GM18499 (cell line): Measurements from ENCODE around the gene SHOC2.
A peak's percentile ranks its signal among the peaks of the same experiment; 100 is the strongest.

Source experiments
- ATAC-seq: cut with Tn5 transposase; IDR thresholded peaks from one replicate; pipeline ENCODE4 v1.9.1; 2021; ENCODE audit warnings: moderate number of reproducible peaks; ENCODE audit not compliant: insufficient read depth, unreplicated experiment

Gene SHOC2

GRCh38 chr10:110919349-110919931, at the start of gene SHOC2:
SHOC2 (plus strand) TSS chr10:110919604; CDS start chr10:110964359, 44,755 bp downstream.
- no peak for ATAC-seq

DNA sequence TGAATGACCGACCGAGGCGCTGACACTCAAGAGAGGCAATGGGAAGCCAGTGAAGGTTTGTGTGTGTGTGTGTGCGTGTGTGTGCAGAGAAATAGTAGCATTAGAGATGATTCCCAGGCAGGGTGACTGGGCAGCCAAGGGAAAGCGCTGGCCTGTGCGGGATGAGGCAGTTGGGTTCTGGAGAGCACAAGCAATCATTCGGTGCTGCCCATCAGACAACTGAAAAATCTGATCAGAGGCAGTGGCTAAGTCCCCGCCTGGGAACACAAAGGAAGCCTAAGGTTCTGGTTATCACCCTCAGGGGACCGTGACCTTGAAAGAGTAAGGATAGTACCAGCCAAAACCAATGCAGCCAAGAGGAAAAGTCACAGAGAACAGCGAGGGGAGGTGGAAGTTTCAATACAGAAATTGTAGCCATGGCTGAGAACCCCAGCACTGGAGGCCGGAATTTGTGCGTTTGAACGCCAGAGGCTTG, 48.5 kb upstream of the SHOC2 start:
- ATAC-seq: no peak

GRCh38 chr10:110871298-110872084, 47.9 kb upstream of the SHOC2 start, which contains the start of gene PDCD4:
PDCD4 (plus strand) TSS chr10:110871928; CDS start chr10:110876028, 4,100 bp downstream.
- peak; percentile 48 for ATAC-seq

DNA sequence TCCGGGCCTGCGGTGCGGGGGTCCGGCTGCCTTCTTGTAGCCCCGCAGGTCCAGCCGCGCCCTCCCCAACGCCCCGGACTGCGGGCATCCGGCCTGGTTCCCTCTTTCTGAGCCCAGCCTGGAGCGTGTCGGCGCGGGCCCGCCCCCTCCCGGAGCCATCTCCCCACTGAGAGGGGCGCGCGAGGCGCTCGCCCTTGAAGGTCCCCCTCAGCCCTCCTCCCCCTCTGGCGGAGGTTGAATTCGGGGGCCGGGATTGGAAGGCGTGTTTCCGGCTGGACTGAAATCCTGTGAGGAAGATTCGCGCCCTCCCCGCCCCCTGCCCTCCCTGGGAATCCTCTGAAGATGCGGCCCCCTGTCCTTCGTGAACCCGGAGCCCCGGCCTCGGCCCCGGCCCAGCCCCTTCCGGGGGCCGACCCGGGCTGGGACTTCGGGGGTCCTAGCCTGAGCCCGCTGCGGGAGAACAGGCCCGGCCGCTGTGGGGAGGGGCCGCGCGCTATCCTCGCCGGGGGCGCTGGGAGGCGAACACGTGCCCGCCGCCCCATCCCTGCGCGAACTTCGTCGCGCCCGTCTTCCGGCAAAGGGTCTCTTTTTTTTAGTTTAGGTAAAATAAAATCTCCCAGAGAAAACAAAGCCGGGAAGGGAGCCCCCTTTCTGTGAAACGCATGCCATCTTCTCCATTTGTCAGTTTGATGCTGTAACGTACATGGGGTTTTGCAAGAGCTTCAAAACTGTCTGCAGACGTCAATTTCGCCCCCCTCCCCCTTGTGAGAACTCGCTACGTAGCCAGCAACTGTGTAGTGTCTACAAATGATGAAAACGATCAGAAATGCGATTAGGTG, 47.0 kb upstream of the SHOC2 start:
- peak; percentile 6 for ATAC-seq

DNA sequence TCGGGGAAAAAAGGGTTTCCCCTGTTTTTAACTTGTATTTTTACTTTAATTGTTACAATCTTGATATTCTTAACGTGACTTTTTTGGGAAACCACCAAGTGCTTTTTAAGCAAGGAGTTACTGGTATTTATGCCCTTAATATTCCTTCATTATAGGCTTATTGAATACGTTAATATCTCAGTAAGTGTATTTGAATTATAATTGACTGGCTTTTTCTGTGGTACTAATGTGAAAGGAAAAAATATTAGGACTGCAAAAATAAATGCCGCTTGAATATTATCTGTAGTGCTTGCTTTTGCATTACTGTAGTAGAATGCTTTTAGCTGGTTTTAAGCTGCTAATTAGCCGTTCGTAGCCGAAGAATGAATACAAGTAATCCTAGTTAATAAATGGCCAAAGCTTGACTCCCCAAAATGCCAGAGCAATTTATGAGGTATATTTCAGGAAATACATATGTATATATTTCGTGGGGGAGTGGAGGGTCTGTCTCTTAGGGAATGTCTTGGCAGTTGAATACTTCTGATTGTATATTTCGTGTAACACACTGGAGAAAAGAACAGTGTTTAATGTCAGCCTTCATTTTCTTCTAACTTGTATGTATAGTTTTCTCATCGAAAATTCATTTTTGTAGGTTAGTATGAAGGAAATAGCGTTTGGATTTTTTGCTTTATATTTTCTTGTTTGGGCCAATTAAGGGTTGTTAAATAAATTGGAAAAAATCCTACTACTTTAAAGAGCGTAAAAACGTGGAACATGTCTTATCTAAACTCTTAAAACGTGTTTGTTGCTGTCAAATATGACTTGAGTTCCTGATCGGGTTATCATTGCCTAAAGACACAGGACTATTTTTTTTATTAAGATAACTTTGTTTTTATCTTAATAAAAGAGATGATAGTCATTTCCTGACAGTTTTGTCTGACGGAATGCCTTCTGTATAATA, 46.1 kb upstream of the SHOC2 start:
- ATAC-seq: no peak

- no peak for ATAC-seq
These were observed 45.5 kb upstream of the SHOC2 start for GRCh38 chr10:110873951-110874350.

GRCh38 chr10:110876000-110876399, 43.4 kb upstream of the SHOC2 start:
- no peak for ATAC-seq

DNA sequence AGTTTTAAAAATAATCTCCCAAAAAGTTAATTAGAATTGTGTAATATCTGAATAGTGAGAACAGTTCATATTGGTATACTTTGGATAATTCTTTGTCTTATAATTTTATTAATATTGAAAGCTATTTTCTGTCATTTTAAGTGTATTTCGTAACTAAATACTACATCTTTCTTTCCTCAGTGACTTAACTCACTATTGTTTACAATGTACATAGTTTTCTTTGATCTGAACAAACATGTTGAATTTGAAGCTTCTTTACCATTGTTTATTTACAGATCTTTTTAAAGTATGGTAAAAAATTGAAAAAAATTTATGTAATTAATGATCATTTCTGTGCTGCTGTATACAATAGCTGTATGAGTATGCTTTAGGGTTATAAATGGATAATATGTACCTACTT, 42.6 kb upstream of the SHOC2 start:
- ATAC-seq: no peak

- ATAC-seq: no peak
These were observed 39.4 kb upstream of the SHOC2 start for GRCh38 chr10:110880012-110880411.

GRCh38 chr10:110881247-110881646, 38.2 kb upstream of the SHOC2 start:
- ATAC-seq: no peak

DNA sequence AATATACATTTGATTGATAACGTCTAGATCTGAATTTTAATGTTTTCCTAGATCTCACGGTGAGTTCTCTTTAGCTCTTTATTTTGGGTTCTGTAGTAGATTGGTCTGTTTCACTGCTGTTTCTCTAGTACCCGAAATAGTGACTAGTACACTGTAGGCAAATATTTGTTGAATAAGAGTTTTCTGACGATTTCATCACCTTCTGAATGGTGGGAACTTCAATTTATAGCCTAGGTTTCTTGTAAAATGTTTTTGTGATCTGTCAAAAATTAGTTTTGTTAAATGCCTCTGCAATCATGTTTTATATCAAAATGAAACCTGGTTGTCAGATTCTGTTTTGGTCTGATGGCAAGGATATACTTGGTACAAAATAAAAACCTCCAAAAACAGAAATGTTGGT, 37.5 kb upstream of the SHOC2 start:
- ATAC-seq: no peak

GRCh38 chr10:110883924-110884323, 35.5 kb upstream of the SHOC2 start:
- ATAC-seq: no peak

DNA sequence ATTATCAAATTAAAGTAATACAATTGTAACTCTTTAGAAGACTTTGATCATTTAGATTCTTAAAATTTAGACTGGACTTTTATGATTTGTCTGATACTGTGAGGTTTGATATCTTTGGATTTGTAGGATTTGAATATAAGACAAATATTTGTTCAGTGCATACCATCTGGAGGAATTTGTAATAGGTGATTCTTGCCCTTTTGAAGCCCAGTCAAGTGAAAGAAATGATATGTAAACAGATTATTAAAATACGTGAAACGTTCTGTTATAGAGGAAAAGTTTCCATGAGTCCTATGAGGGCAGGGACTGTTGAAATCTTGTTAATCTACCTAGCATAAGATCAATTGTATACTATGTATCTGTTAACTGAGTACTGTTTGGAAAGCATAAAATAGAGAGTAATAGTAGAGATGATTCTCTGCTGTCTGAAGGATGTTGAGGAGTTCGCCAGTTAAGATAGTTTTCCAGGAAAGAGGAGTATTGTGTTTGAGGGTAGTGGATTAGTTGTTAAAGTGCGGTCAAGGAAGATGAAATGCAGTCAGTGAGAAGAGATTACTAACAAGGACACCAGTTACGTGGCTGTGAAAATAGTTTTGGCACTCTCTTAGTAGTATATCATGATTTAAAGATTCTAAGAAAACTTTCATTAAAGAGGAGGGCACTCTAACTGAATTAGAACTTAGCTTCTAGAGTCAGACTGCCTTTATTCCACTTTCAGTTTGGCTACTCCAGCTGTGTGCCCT, 33.3 kb upstream of the SHOC2 start:
- ATAC-seq: no peak

GRCh38 chr10:110887560-110887959, 31.8 kb upstream of the SHOC2 start:
- ATAC-seq: no peak

DNA sequence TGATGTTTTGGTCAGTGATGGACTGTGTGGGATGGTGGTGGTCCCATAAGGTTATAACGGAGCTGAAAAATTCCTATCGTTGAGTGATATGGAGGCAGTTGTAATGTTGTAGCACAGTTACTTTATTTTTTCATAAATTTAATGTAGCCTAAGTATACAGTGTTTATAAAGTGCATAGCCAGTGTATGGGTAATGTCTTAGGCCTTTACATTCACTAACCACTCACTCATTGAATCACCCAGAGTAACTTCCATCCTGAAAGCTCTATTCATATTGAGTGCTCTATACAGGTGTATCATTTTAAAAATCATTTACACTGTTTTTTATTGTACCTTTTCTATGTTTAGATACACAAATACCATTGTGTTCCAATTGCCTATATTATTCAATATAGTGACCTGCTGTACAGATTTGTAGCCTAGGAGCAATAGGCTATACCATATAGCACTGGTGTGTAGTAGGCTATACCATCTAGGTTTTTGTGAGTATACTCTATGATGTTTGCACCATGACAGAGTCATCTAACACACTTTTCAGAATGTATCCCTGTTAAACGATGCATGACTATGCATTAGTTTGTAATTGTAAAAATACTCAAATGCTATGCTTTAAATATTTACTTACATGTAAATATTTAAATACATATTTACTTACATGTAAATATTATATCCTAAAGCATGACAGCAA, 26.7 kb upstream of the SHOC2 start:
- ATAC-seq: no peak

DNA sequence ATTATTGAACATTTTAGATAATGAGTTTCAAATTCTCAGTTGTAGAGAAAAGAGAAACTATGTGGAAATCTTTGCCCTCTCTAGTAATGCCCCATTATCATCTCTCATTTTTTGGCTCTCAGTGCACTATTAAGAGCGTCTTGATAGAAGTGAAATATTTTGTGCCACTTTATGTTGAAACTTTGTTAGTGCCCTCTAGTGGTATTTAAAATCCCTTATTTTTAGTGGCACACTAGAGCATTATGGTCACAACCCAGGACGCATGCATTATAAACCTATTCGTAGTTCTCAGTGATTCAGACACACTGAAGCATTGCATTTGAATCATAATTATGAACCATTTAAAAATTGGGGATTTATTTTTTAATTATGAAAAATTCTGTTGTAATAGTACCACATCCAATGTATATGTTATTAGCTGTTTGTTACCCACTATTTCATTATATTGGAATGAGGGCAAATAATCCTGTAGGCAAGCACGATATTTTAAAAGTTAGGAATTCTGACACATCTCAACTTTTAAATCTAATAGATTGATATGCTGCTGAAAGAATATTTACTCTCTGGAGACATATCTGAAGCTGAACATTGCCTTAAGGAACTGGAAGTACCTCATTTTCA, 25.7 kb upstream of the SHOC2 start:
- no peak for ATAC-seq

- ATAC-seq: no peak
These were observed 22.2 kb upstream of the SHOC2 start for GRCh38 chr10:110897184-110897583.

- ATAC-seq: no peak
These were observed 21.0 kb upstream of the SHOC2 start for GRCh38 chr10:110898391-110898790.
